ENCODE results near the gene GPR68.
A peak's percentile ranks its signal among the peaks of the same experiment; 100 is the strongest.

- TF ChIP-seq CTCF (conservative IDR thresholded peaks at IDR 0.05; ENCODE audit: low read length), result peak; percentile 43
- TF ChIP-seq EZH2phosphoT487 (IDR thresholded peaks at IDR 0.05; ENCODE audit: borderline replicate concordance, low read depth, low read length), result no peak
Observed at GRCh38 chr14:91252871-91253794, 8.6 kb upstream of the GPR68 start.

All from OCI-LY7 (cell line).